Activated gamma-delta T cell treated with anti-CD3 and anti-CD28 coated beads, Interleukin-2, amount 50 U/mL, for 16 hours (primary cell): ENCODE results near the gene USH2A.

ENCODE experiments used
- DNase-seq: peaks from one replicate; pipeline ENCODE4 v3.0.0-alpha.2; 2020; ENCODE audit warnings: low read depth

The USH2A gene

GRCh38 chr1:215932558-215932957 is 490.7 kb downstream of the USH2A start:
- DNase-seq, result no peak

GRCh38 chr1:215926670-215927069 is 496.6 kb downstream of the USH2A start:
- DNase-seq, result no peak

- no peak for DNase-seq
Measured at GRCh38 chr1:215923129-215923824, 500.0 kb downstream of the USH2A start.

- DNase-seq, result no peak
Measured at GRCh38 chr1:215911406-215911968, 511.8 kb downstream of the USH2A start.

GRCh38 chr1:215905493-215906115 is 517.6 kb downstream of the USH2A start:
- DNase-seq, result no peak

DNA sequence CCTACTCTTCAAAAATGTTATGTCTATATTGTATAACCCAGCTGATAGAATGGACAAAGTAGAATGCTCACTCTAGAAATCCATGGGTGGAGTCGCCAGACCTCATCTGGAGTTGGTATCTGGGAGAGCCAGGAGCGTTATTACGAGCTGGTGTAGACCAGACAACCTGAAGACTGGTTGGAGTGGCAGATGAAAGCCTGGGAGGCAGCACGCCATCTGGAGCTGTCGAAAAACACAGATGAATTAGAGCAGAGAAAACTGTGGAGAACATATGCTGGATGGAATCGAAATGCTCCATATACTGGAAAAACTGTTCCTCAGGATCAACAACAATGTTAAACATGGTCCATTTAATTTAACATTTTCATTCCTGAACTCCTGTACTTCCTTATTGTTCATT is 522.6 kb downstream of the USH2A start:
- DNase-seq, result no peak

DNA sequence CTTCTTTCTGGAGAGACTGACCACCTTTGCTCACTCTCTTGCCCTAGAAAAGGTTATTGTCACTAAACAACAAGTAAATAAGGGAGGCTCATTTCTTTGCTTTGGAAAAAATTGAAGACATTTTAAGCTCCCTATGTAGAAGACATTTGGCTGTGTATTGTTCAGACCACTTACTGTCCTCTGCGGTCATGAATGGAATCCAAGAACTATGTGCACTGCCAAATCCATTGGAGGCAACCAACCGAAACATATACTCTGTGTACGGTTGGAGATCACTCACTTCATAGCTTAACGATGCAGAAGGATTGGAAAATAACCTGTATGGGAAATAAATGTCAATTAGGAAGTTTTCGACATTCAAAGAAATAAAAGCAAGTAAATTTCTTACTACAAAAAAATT is 523.3 kb downstream of the USH2A start:
- DNase-seq, result no peak

DNA sequence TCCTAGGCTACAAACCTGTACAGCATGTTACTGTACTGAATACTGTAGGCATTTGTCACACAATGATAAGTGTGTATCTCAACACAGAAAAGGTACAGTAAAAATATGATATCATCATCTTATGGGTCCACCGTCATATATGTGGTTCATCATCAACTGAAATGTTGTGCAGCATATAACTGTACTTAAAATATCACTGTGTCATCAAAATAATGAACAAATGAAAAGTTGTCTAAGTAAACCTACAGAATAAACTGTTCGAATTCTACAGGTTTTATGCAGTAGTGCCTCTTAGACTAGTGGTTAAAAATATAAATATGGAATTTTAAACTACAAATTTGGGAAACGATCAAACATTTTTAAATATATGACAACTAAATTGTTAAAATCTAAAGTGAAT is 527.4 kb downstream of the USH2A start:
- no peak for DNase-seq

GRCh38 chr1:215895276-215895675 is 528.0 kb downstream of the USH2A start:
- DNase-seq, result no peak

DNA sequence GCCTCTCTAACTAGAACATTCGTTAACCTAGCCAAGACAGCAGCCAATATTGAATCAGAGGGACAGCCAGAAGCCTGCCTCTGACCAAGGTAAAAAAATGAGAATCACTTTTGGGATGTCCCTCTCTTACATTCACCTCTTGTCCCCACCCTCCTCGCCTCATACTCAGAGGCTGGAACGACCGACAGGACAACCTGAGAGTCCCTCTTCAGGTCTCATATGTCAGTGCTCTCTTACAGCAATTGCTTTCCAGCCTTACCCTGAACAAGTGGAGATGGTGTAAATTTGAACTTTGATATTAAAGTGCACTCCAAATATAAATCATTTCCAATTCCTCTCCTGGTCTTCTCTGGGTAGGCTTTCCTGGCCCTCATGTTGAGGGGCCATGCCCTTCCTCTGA is 528.6 kb downstream of the USH2A start:
- DNase-seq, result no peak

GRCh38 chr1:215891266-215892057 is 531.8 kb downstream of the USH2A start:
- no peak for DNase-seq

- no peak for DNase-seq
Measured at GRCh38 chr1:215890438-215890837, 532.8 kb downstream of the USH2A start.

DNA sequence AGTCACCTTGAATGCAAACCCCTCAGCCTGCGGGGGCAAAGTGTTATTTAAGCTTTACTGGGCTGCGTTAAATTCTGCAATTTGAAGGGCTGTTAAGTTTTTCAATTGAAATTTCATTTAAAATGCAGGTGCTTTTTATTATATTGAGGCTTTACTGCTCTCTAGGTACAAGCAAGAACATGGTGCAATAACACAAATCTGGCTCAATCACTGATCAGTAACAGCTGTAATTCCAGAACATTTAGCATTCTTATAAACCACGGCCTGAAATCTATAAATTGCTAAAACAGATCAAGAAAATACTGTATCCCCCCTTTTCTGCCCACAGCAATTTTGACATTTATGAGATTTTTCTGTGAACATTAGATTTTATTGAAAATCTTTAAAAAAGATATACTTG is 533.4 kb downstream of the USH2A start:
- DNase-seq, result no peak

- DNase-seq, result no peak
Measured at GRCh38 chr1:215888159-215888558, 535.1 kb downstream of the USH2A start.

DNA sequence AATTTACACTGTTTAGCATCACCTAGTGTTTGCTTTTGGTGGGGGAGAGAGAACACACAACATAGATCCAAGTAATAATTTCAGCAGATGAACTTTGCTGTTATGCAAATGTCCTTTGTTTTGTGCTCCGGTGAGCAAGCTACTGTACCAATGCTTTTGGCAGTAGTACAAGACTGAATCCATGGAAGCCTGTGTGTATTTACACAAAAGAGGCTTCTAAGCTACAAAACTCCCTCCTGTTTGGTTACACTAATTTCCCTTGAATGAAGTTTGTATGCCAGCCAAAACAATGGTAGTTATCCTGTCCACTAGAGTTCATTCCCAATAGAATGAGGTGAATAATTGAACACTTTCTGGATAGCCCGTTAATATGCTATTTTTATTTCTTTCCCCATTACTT is 535.6 kb downstream of the USH2A start:
- DNase-seq, result no peak

GRCh38 chr1:215883004-215883403 is 540.2 kb downstream of the USH2A start:
- DNase-seq, result no peak

GRCh38 chr1:215878843-215879242 is 544.4 kb downstream of the USH2A start:
- DNase-seq, result no peak

GRCh38 chr1:215878128-215878527 is 545.1 kb downstream of the USH2A start:
- DNase-seq, result no peak

GRCh38 chr1:215877452-215877951 is 545.7 kb downstream of the USH2A start:
- DNase-seq, result no peak

- no peak for DNase-seq
Measured at GRCh38 chr1:215875712-215876111, 547.5 kb downstream of the USH2A start.

DNA sequence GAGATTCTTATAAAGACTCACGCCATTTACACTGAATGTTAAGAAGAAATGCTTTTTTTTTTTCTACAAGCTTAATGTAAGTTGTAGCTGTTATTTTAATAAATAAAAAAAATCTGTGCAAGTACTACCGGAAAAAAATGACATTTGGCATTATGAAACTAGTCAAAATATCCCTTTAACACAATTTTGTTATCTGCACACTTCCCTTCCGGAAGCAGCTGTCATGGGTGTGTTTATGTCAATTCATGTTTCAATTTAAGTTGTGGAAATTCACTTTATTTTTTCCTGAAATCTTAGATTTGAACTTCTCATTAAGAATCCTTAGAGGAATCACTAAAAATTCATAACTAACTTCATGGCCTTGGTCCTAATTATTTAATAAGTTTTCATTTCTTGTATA is 548.0 kb downstream of the USH2A start:
- DNase-seq, result no peak

- DNase-seq, result no peak
Measured at GRCh38 chr1:215872658-215873057, 550.6 kb downstream of the USH2A start.

DNA sequence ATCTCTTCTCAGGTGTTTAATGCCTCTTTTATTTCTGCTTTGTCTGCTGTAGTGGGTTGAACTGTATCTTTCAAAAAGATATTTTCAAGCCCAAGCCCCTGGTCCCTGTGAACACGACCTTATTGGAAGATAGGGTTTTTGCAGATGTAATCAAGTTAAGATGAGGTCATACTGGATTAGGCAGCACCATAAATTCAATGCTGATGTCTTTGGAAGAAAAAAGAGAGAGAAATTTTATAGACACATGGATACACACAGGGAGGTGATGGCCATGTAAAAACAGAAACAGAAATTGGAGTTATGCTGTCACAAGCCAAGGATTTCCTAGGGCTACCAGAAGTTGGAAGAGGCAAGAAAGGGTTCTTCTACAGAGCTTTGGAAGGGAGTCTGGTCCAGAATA is 554.7 kb downstream of the USH2A start:
- DNase-seq, result no peak
